Cardiac muscle cell (in vitro differentiated cells and primary cell): ENCODE results near the gene SYNPR. TPM values are rescaled to one million over a fixed set of nuclear protein-coding genes. Genes with fewer than 3 reads are reported as not detected.
A peak's percentile ranks its signal among the peaks of the same experiment; 100 is the strongest.
"Not testable (repeated sequence)": the region's sequence is repeated elsewhere in the genome, so short reads cannot be mapped to it uniquely, and the experiment has no call there.

Experiments used
- DNase-seq, 2 donors: peaks; one replicate each; pipeline versions ENCODE4 v3.0.0 to v3.0.0-alpha.2; 2010 to 2017; ENCODE audit warnings: low read depth in 1 of 2, low spot score in 1 of 2
- H3K27ac ChIP-seq: fragments of 200-600 bp; sonication (generic); 2 replicates; pipeline ENCODE4 v1.5.1; 2016
- H3K27me3 ChIP-seq: fragments of 200-600 bp; sonication (generic); 2 replicates; pipeline ENCODE4 v1.6.0; 2016; ENCODE audit warnings: control low read depth
- H3K36me3 ChIP-seq: fragments of 200-600 bp; sonication (generic); 2 replicates; pipeline ENCODE4 v1.5.1; 2016; ENCODE audit warnings: control low read depth
- H3K4me1 ChIP-seq: fragments of 200-600 bp; sonication (generic); 2 replicates; pipeline ENCODE4 v1.8.1; 2017; ENCODE audit warnings: low read depth, mild to moderate bottlenecking, mixed run types
- H3K4me3 ChIP-seq: fragments of 200-600 bp; sonication (generic); 2 replicates; pipeline ENCODE4 v1.5.1; 2016; ENCODE audit warnings: mild to moderate bottlenecking
- H3K9me3 ChIP-seq: fragments of 200-600 bp; sonication (generic); 2 replicates; pipeline ENCODE4 v1.5.1; 2017; ENCODE audit warnings: low read depth, mild to moderate bottlenecking, control low read depth
- CTCF ChIP-seq: IDR thresholded peaks from 2 replicates; pipeline ENCODE4 v1.5.1; 2012; ENCODE audit warnings: low read depth, mild to moderate bottlenecking, low read length
- polyA plus RNA-seq: library from polyadenylated mRNA; unstranded; fragments of >200 nt; fragmentation: Nextera tagmentation; extraction: Ambion mirVana; gene quantifications from 2 replicates; pipeline ENCODE4 v1.2.1, GENCODE V29; 2016
- total RNA-seq: library from RNA; depleted of rRNA; stranded (reverse); fragments of >200 nt; gene quantifications from 2 replicates; pipeline ENCODE4 v1.2.3, GENCODE V29; 2016

SYNPR gene
- total and polyA plus RNA-seq, 2 experiments from 2014 or later: 0.36 to 1.8 TPM

- H3K27me3 ChIP-seq: no peaks in the 10 kb centered on the region
- no peak for DNase-seq
- no peak overlapping the region for H3K4me3 ChIP-seq
- H3K4me1 ChIP-seq: no peaks in the 10 kb centered on the region
- no peak for TF ChIP-seq CTCF
- no peaks in the 10 kb centered on the region for H3K36me3 ChIP-seq
- no peak overlapping the region for H3K27ac ChIP-seq
- no peaks in the 10 kb centered on the region for H3K9me3 ChIP-seq
Observed at GRCh38 chr3:63251499-63251898, 26.6 kb upstream of the SYNPR start.

- H3K36me3 ChIP-seq, H3K27ac ChIP-seq, DNase-seq, H3K9me3 ChIP-seq, H3K27me3 ChIP-seq, H3K4me1 ChIP-seq, H3K4me3 ChIP-seq: not testable (repeated sequence)
Observed at GRCh38 chr3:63255819-63256218, 22.3 kb upstream of the SYNPR start.

GRCh38 chr3:63264716-63265115 lies 13.4 kb upstream of the SYNPR start:
- H3K27me3 ChIP-seq: no peaks in the 10 kb centered on the region
- no peak overlapping the region for H3K27ac ChIP-seq
- TF ChIP-seq CTCF: no peak
- no peaks in the 10 kb centered on the region for H3K36me3 ChIP-seq
- H3K4me3 ChIP-seq: no peak overlapping the region
- H3K4me1 ChIP-seq: no peaks in the 10 kb centered on the region
- no peak for DNase-seq
- H3K9me3 ChIP-seq: no peaks in the 10 kb centered on the region

GRCh38 chr3:63274359-63274758 lies 3.7 kb upstream of the SYNPR start:
- H3K4me1 ChIP-seq: no peaks in the 10 kb centered on the region
- H3K27ac ChIP-seq: no peak overlapping the region
- no peaks in the 10 kb centered on the region for H3K9me3 ChIP-seq
- no peak for DNase-seq
- no peak for TF ChIP-seq CTCF
- H3K36me3 ChIP-seq: no peaks in the 10 kb centered on the region
- H3K27me3 ChIP-seq: peaks cover 29% of the 10 kb centered on the region
- no peak overlapping the region for H3K4me3 ChIP-seq

GRCh38 chr3:63279005-63279841 lies 1.1 kb downstream of the SYNPR start:
- Histone ChIP-seq H3K4me3 (peak overlapping the region; percentile 31), H3K27ac (no peak overlapping the region), H3K36me3 (no peaks in the 10 kb centered on the region), H3K9me3 (no peaks in the 10 kb centered on the region), H3K4me1 (no peaks in the 10 kb centered on the region), H3K27me3 (peaks cover 55% of the 10 kb centered on the region)
- DNase-seq: peak in 1 of 2 donors; percentile 60
- no peak for TF ChIP-seq CTCF

GRCh38 chr3:63287610-63288009 lies 9.5 kb downstream of the SYNPR start:
- Histone ChIP-seq H3K9me3 (no peaks in the 10 kb centered on the region), H3K4me3 (no peak overlapping the region), H3K36me3 (no peaks in the 10 kb centered on the region), H3K27me3 (no peaks in the 10 kb centered on the region), H3K27ac (no peak overlapping the region), H3K4me1 (peaks cover 7% of the 10 kb centered on the region)
- DNase-seq: no peak
- TF ChIP-seq CTCF: no peak
